ENCODE measurements around the gene APOF.
"Not testable (repeated sequence)": the region's sequence is repeated elsewhere in the genome, so short reads cannot be mapped to it uniquely, and the experiment has no call there.

APOF gene, protein sequence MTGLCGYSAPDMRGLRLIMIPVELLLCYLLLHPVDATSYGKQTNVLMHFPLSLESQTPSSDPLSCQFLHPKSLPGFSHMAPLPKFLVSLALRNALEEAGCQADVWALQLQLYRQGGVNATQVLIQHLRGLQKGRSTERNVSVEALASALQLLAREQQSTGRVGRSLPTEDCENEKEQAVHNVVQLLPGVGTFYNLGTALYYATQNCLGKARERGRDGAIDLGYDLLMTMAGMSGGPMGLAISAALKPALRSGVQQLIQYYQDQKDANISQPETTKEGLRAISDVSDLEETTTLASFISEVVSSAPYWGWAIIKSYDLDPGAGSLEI

GRCh38 chr12:56362130-56363059 is at the start of gene APOF:
APOF (minus strand) TSS chr12:56362857; CDS start chr12:56362745, 112 bp downstream.
- no peak for DNase-seq

- no peak for DNase-seq
Observed at GRCh38 chr12:56411781-56412639, 49.4 kb upstream of the APOF start.

DNA sequence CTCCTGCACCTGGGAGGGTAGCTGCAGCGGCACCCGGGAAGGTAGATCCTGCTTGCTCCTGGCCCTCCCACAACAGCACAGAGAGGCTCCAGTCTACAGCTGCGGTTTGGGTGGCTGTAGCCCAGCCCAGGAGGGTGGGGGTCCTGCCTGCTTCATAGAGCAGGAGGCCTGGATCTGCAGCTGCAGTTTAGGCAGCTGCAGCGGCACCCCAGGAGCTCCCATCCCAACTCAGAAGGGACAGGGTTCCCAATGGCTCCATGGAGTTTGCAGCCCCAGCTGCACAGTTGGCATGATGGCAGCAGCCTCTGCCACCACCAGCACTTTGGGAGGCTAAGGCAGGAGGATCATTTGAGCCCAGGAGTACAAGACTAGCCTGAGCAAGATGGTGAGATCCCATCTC is 48.1 kb upstream of the APOF start:
- DNase-seq = no peak

DNA sequence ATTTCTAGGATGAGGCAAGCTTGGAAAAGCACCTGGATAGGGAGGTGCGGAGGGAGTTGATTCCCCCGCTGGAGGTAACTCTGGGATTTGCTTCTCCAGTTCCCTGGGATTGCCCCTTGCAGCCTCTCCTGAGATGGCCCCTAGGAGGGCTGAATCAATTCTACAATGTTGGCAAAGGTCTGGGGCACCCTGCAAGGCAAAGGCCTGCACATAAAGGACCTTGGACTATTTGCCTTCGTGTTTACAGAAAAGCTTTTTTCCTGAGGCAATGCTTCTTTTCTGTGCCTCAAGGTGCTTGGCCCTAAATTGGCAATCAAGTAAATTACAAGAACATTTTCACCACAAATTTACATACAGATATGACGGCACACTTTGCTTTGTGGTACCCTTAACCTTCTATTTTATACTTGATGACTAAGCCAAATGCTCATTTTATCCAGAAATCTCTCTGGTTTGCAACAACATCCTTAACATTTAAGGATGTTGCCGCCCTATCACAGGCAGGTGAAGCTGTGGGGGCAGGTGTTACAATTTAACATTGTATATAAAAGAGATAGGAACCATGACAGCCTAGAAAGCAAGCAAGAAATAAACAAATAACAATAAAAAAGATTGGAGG is 46.3 kb upstream of the APOF start:
- DNase-seq = no peak

GRCh38 chr12:56404227-56404626 is 41.6 kb upstream of the APOF start:
- not testable (repeated sequence) for DNase-seq

DNA sequence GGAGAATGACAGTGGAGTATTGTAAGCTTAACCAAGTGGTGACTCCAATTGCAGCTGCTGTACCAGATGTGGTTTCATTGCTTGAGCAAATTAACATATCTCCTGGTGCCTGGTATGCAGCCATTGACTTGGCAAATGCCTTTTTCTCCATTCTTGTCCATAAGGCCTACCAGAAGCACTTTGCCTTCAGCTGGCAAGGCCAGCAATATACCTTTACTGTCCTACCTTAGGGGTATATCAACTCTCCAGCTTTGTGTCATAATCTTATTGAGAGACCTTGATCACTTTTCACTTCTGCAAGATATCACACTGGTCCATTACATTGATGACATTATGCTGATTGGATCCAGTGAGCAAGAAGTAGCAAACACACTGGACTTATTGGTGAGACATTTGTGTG is 39.0 kb upstream of the APOF start:
- not testable (repeated sequence) for DNase-seq

- not testable (repeated sequence) for DNase-seq
Observed at GRCh38 chr12:56401125-56401524, 38.5 kb upstream of the APOF start.

DNA sequence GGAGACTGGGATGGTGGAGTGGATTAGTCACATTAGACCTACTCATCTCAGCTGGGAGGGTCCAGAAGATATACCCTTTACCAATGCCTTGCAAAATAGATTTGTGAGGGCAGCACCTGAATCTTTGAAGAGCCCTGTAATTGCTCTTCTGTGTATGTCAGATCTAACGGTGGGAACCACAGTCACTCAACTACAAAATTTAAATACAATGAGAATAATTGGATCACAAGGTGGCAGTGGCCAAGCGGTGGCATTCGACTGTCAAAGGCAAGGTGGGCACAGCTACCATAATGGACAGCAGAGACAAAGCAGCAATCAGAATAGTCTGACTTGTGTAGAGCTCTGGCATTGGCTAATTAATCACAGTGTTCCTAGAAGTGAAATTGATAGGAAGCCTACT is 36.8 kb upstream of the APOF start:
- DNase-seq = not testable (repeated sequence)

DNA sequence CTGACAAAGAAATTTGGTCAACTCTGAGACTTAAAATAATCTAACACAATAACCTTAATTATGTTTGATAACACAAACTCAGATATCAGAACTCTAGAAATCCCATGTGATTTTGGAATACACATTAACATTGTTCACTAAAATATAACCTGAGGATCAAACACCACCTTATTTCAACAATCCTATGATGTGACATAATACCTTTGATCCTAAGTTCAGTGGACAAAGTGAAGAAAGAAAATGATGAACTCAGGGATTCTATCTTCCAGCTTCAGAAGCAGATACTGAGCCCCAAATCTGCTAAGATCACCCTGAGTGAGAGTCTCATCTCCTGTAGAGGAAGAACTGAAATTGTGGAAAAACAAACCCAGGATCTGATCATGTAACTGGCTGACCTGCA is 35.7 kb upstream of the APOF start:
- DNase-seq = no peak

DNA sequence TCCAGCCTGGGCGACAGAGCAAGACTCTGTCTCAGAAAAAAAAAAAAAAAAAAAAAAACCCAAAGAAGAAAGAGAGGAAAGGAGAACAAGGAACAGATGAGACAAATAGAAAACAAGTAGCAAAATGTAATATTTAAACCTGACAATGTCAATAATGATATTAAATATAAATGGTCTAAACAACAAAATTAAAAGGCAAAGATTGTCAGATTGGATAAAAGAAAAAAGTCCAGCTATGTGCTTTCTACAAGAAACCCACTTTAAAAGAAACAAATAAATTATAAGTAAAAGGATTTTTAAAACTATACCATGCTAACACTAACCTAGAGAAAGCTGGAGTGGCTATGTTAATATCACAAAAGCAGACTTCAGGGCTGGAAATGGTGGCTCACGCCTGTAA is 29.7 kb upstream of the APOF start:
- DNase-seq = no peak

DNA sequence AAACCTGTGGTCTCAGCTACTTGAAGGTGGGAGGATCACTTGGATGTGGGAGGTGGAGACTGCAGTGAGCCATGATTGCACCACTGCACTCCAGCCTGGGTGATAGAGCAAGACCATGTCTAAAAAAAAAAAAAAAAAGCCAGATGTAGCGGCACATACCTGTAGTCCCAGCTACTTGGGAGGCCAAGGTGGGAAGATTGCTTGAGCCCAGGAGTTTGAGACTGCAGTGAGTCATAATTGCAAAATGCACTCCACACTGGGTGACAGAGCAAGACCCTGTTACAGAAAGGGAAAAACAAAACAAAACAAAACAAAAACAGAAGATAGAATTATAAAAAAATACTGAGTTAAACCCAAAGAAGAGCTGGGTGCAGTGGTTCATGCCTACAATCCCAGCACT is 29.1 kb upstream of the APOF start:
- DNase-seq = no peak

DNA sequence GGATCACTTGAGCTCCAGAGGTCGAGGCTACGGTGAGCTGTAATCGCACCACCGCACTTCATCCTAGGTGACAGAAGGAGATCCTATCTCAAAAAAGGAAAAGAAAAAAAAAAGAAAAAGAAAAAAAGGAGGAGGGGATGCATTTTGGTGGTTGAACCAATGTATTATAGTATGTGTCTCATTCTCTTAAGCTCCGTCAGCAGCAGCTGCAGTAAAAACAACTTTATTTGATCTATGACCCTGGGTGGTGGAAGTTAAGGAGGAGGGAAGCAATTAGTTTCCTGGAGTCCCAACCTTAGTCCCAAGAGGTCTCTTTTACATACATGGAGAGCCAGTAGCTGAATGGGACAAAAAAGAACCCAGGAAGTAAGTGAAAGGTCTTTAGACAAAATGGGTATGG is 26.8 kb upstream of the APOF start:
- no peak for DNase-seq

- DNase-seq = no peak
Observed at GRCh38 chr12:56387152-56387736, 24.6 kb upstream of the APOF start.

- no peak for DNase-seq
Observed at GRCh38 chr12:56385873-56386272, 23.2 kb upstream of the APOF start.

- no peak for DNase-seq
Observed at GRCh38 chr12:56382611-56383010, 20.0 kb upstream of the APOF start.

- no peak for DNase-seq
Observed at GRCh38 chr12:56377989-56378316, 15.3 kb upstream of the APOF start.

GRCh38 chr12:56377310-56377988 is 14.8 kb upstream of the APOF start:
- no peak for DNase-seq

- DNase-seq = no peak
Observed at GRCh38 chr12:56375598-56376434, 13.2 kb upstream of the APOF start.

GRCh38 chr12:56374726-56375597 is 12.3 kb upstream of the APOF start:
- DNase-seq = no peak

GRCh38 chr12:56373515-56373914 is 10.9 kb upstream of the APOF start:
- DNase-seq = no peak
